Osteocyte (in vitro differentiated cells): Measurements from ENCODE around the gene PCSK7. TPM values are rescaled to one million over a fixed set of nuclear protein-coding genes. Genes with fewer than 3 reads are reported as not detected.

Experiments used
- DNase-seq: peaks from one replicate; pipeline ENCODE4 v3.0.0; 2021; ENCODE audit warnings: mixed read lengths; ENCODE audit not compliant: unreplicated experiment; ENCODE audit errors: extremely low spot score
- H3K27ac Mint-ChIP-seq: one replicate; pipeline ENCODE4 v1.8.0; 2021; ENCODE audit warnings: mild to moderate bottlenecking, mixed read lengths; ENCODE audit not compliant: unreplicated experiment
- H3K27me3 Mint-ChIP-seq: one replicate; pipeline ENCODE4 v1.8.0; 2021; ENCODE audit warnings: mixed read lengths; ENCODE audit not compliant: unreplicated experiment
- H3K36me3 Mint-ChIP-seq: one replicate; pipeline ENCODE4 v1.8.0; 2021; ENCODE audit warnings: mixed read lengths; ENCODE audit not compliant: unreplicated experiment
- H3K4me1 Mint-ChIP-seq: one replicate; pipeline ENCODE4 v1.8.0; 2021; ENCODE audit warnings: mixed read lengths; ENCODE audit not compliant: unreplicated experiment
- H3K4me3 Mint-ChIP-seq: one replicate; pipeline ENCODE4 v1.8.0; 2021; ENCODE audit warnings: mild to moderate bottlenecking, moderate library complexity, mixed read lengths; ENCODE audit not compliant: unreplicated experiment
- H3K9me3 Mint-ChIP-seq: one replicate; pipeline ENCODE4 v1.8.0; 2021; ENCODE audit warnings: mixed read lengths; ENCODE audit not compliant: unreplicated experiment
- CTCF ChIP-seq: fragments of 200-600 bp; sonication (generic); IDR thresholded peaks from 2 replicates; pipeline ENCODE4 v1.5.0; 2021; ENCODE audit warnings: antibody characterized with exemption, mild to moderate bottlenecking, moderate library complexity
- total RNA-seq: library from RNA; stranded (reverse); gene quantifications from 2 replicates; pipeline ENCODE4 v1.2.1, GENCODE V29; 2021

PCSK7 gene
- total RNA-seq, 1 donor from 2014 or later, result 65.0 TPM

- no peaks in the 10 kb centered on the region for H3K4me1 Mint-ChIP-seq
- no peak overlapping the region for H3K27ac Mint-ChIP-seq
- no peak for DNase-seq
- TF ChIP-seq CTCF, result no peak
- H3K27me3 Mint-ChIP-seq, result no peaks in the 10 kb centered on the region
- no peak overlapping the region for H3K4me3 Mint-ChIP-seq
- H3K36me3 Mint-ChIP-seq, result peaks cover 28% of the 10 kb centered on the region
- H3K9me3 Mint-ChIP-seq, result no peaks in the 10 kb centered on the region
These were observed 43.9 kb downstream of the PCSK7 start for GRCh38 chr11:117187799-117188481.

- TF ChIP-seq CTCF, result no peak
- Mint-ChIP-seq H3K9me3 (no peaks in the 10 kb centered on the region), H3K4me1 (no peaks in the 10 kb centered on the region), H3K4me3 (no peak overlapping the region), H3K27me3 (no peaks in the 10 kb centered on the region), H3K27ac (no peak overlapping the region), H3K36me3 (peaks cover 24% of the 10 kb centered on the region)
- DNase-seq, result no peak
These were observed 44.5 kb downstream of the PCSK7 start for GRCh38 chr11:117187428-117187798.

- no peak overlapping the region for H3K4me3 Mint-ChIP-seq
These were observed 44.9 kb downstream of the PCSK7 start for GRCh38 chr11:117187007-117187406.

GRCh38 chr11:117186431-117186761 lies 45.5 kb downstream of the PCSK7 start:
- no peak overlapping the region for H3K27ac Mint-ChIP-seq
- H3K4me1 Mint-ChIP-seq, result no peaks in the 10 kb centered on the region
- no peak for DNase-seq
- H3K36me3 Mint-ChIP-seq, result peaks cover 18% of the 10 kb centered on the region
- TF ChIP-seq CTCF, result no peak
- no peaks in the 10 kb centered on the region for H3K27me3 Mint-ChIP-seq
- no peaks in the 10 kb centered on the region for H3K9me3 Mint-ChIP-seq
- H3K4me3 Mint-ChIP-seq, result no peak overlapping the region

More at GRCh38 chr11:117187007-117187406, 44.9 kb downstream of the PCSK7 start:
- Mint-ChIP-seq H3K36me3 (peaks cover 22% of the 10 kb centered on the region), H3K27me3 (no peaks in the 10 kb centered on the region), H3K27ac (no peak overlapping the region), H3K9me3 (no peaks in the 10 kb centered on the region), H3K4me1 (no peaks in the 10 kb centered on the region)
- TF ChIP-seq CTCF, result no peak
- no peak for DNase-seq

- no peak overlapping the region for H3K4me3 Mint-ChIP-seq
- no peak overlapping the region for H3K27ac Mint-ChIP-seq
- peaks cover 18% of the 10 kb centered on the region for H3K36me3 Mint-ChIP-seq
- no peaks in the 10 kb centered on the region for H3K27me3 Mint-ChIP-seq
- no peak for DNase-seq
- TF ChIP-seq CTCF, result no peak
- H3K4me1 Mint-ChIP-seq, result peaks cover 3% of the 10 kb centered on the region
- no peaks in the 10 kb centered on the region for H3K9me3 Mint-ChIP-seq
These were observed 46.0 kb downstream of the PCSK7 start for GRCh38 chr11:117185736-117186430.
